Measurements from ENCODE around the gene GPR143. TPM values are rescaled to one million over a fixed set of nuclear protein-coding genes. Genes with fewer than 3 reads are reported as not detected.

The GPR143 gene
- polyA plus RNA-seq, 1 donor (not counting 4 experiments of a cell fraction or from before 2014, with no cell fraction given) = 0.33 TPM

- Histone ChIP-seq H4K20me1 (ENCODE audit: control insufficient read depth, extremely low read depth, insufficient read depth, low read length) (no peaks in the 10 kb centered on the region), H3K4me2 (ENCODE audit: control insufficient read depth, extremely low read depth, insufficient read depth, low read depth, low read length) (no peak overlapping the region), H3K9me3 (ENCODE audit: control insufficient read depth, low read depth, low read length) (no peaks in the 10 kb centered on the region), H2AFZ (ENCODE audit: control insufficient read depth, low read length) (no peak overlapping the region), H3K27ac (ENCODE audit: control insufficient read depth, insufficient read depth, low read length) (no peak overlapping the region), H3K79me2 (ENCODE audit: control insufficient read depth, insufficient read depth, low read length) (no peaks in the 10 kb centered on the region), H3K9me1 (ENCODE audit: control insufficient read depth, extremely low read depth, insufficient read depth, low read length) (no peaks in the 10 kb centered on the region), H3K27me3 (ENCODE audit: control insufficient read depth, extremely low read depth, insufficient read depth, low read length) (no peaks in the 10 kb centered on the region), H3K9ac (ENCODE audit: control insufficient read depth, extremely low read depth, insufficient read depth, low read length) (no peak overlapping the region), H3K36me3 (ENCODE audit: control insufficient read depth in 2 of 2, extremely low read depth in 1 of 2, insufficient read depth in 2 of 2, low read length in 2 of 2) (no peaks in the 10 kb centered on the region), H3K4me1 (ENCODE audit: control insufficient read depth, extremely low read depth, insufficient read depth, low read length) (peaks cover 4% of the 10 kb centered on the region), H3K4me3 (ENCODE audit: control insufficient read depth in 2 of 3, extremely low read depth in 1 of 3, insufficient read depth in 2 of 3, low read depth in 1 of 3, low read length in 3 of 3) (no peak overlapping the region)
- TF ChIP-seq EZH2 (IDR thresholded peaks at IDR 0.05; ENCODE audit: low read length) = no peak
- TF ChIP-seq, protein P1, sequence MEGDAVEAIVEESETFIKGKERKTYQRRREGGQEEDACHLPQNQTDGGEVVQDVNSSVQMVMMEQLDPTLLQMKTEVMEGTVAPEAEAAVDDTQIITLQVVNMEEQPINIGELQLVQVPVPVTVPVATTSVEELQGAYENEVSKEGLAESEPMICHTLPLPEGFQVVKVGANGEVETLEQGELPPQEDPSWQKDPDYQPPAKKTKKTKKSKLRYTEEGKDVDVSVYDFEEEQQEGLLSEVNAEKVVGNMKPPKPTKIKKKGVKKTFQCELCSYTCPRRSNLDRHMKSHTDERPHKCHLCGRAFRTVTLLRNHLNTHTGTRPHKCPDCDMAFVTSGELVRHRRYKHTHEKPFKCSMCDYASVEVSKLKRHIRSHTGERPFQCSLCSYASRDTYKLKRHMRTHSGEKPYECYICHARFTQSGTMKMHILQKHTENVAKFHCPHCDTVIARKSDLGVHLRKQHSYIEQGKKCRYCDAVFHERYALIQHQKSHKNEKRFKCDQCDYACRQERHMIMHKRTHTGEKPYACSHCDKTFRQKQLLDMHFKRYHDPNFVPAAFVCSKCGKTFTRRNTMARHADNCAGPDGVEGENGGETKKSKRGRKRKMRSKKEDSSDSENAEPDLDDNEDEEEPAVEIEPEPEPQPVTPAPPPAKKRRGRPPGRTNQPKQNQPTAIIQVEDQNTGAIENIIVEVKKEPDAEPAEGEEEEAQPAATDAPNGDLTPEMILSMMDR (optimal IDR thresholded peaks at IDR 0.05 in 1 of 3, IDR thresholded peaks at IDR 0.05 in 1 of 3, conservative IDR thresholded peaks at IDR 0.05 in 1 of 3; ENCODE audit: extremely low read depth in 1 of 3, insufficient read depth in 2 of 3, low read length in 3 of 3) = no peak
- dilution Hi-C loops (cut with MboI; ENCODE audit: extremely low pct_ligation_motif_present, low sequenced_read_pairs) = no loop called here
- DNase-seq (ENCODE audit: low read depth, low spot score) = no peak
- FAIRE-seq = no peak
Measured at GRCh38 chrX:9678215-9678965, 87.3 kb downstream of the GPR143 start.

DNA sequence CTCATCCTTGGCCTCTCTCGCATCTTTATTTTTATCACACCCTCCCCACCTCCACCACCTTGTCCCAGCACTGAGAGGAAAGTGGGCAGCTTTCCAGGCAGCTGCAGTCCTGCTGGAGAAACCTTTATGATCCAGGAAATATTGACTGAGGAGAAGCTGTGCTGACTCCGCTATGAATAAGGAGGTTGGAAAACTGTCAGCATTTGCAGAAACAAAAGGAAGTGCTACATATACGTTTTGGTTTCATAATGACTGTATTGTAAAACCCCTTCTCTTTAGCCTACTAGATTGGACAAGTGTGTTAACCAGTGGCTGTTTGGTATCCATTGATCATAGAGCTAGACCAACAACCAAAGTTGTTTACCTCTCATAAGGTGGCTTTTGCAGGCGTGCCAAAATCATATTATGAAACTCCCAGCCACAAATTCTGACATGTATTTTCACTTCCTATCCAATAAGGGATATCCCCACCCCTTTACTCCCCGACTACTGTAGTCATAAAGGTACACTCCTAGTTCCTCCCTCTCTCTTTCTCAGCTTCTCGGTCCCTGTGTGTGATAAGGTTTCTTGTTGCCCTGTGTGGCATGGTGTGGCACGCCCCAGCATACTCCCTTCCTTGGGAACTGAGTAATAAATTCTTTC is 88.4 kb downstream of the GPR143 start:
- Histone ChIP-seq H3K27me3 (ENCODE audit: control insufficient read depth, extremely low read depth, insufficient read depth, low read length) (no peaks in the 10 kb centered on the region), H3K9me3 (ENCODE audit: control insufficient read depth, low read depth, low read length) (no peaks in the 10 kb centered on the region), H4K20me1 (ENCODE audit: control insufficient read depth, extremely low read depth, insufficient read depth, low read length) (no peaks in the 10 kb centered on the region), H2AFZ (ENCODE audit: control insufficient read depth, low read length) (no peak overlapping the region), H3K9ac (ENCODE audit: control insufficient read depth, extremely low read depth, insufficient read depth, low read length) (no peak overlapping the region), H3K79me2 (ENCODE audit: control insufficient read depth, insufficient read depth, low read length) (no peaks in the 10 kb centered on the region), H3K4me1 (ENCODE audit: control insufficient read depth, extremely low read depth, insufficient read depth, low read length) (peaks cover 4% of the 10 kb centered on the region), H3K27ac (ENCODE audit: control insufficient read depth, insufficient read depth, low read length) (peak overlapping the region; percentile 11), H3K9me1 (ENCODE audit: control insufficient read depth, extremely low read depth, insufficient read depth, low read length) (no peaks in the 10 kb centered on the region), H3K4me3 (ENCODE audit: control insufficient read depth in 2 of 3, extremely low read depth in 1 of 3, insufficient read depth in 2 of 3, low read depth in 1 of 3, low read length in 3 of 3) (no peak overlapping the region), H3K4me2 (ENCODE audit: control insufficient read depth, extremely low read depth, insufficient read depth, low read depth, low read length) (peak overlapping the region; percentile 45), H3K36me3 (ENCODE audit: control insufficient read depth in 2 of 2, extremely low read depth in 1 of 2, insufficient read depth in 2 of 2, low read length in 2 of 2) (no peaks in the 10 kb centered on the region)
- no peak for FAIRE-seq
- TF ChIP-seq, protein P1 (optimal IDR thresholded peaks at IDR 0.05 in 1 of 3, IDR thresholded peaks at IDR 0.05 in 1 of 3, conservative IDR thresholded peaks at IDR 0.05 in 1 of 3; ENCODE audit: extremely low read depth in 1 of 3, insufficient read depth in 2 of 3, low read length in 3 of 3) = no peak
- no peak for TF ChIP-seq EZH2 (IDR thresholded peaks at IDR 0.05; ENCODE audit: low read length)
- dilution Hi-C loops (cut with MboI; ENCODE audit: extremely low pct_ligation_motif_present, low sequenced_read_pairs) = no loop called here
- no peak for DNase-seq (ENCODE audit: low read depth, low spot score)
